ENCODE results near the gene GABPB1.

The GABPB1 gene

DNA sequence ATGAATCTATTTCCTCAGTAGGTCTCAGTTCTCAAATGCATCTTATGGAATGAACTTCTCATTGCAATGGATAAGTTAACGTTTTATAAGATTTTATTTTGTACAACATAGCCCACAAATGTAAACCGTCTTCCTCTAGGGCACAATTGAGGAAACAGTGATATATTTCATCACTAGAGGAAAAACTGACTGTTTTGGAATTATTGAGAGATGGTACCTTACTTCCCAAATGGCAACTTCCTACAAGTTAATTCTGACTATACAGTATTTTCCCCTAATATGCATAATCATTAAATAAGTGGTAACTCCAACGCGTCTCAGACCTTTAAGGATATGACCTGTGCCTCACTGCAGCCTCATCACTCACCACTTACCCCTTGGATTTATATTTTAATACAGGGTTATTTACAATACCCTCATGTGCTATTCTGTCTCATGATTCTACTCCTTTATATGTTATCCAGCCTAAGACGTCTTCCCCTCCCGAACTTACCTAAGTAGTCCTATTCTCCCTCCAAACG, 13.3 kb downstream of the GABPB1 start:
- DNase-seq: no peak

DNA sequence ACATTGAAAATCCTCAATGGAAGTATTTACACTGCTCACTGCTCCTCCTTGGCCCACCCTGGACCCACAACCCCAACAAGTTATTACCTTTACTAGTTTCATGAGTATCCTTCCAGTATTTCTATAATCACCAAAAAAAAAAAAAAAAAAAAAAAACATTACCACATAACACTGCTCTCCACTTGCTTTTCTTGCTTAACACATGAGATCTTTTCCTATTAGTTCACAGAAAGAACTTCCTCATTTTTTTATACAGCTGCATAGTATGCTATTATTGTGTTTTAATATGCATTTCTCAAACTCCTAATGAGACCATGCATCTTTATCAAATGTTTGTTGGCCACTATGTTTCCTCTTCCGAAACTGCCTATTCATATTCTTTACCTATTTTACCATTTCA, 14.6 kb downstream of the GABPB1 start:
- DNase-seq: no peak

DNA sequence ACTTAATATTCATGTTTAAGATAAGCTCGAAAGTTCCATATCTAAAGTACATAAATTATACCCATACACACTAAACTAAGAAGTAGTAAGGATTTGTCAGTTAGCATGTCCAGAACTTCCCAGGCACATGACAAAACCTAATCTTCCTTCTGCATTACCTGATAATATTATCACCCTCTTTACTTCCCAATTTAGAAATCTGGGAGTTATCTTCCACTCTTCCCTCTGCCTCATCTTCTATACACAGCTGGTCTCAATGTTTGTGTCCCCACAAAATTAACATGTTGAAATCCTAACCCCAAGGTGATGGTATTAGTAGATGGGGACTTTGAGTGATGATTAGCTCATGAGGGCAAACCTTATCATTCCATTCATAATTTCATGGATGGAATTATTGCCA, 15.3 kb downstream of the GABPB1 start:
- no peak for DNase-seq

GRCh38 chr15:50335251-50335650, 19.7 kb downstream of the GABPB1 start:
- no peak for DNase-seq

DNA sequence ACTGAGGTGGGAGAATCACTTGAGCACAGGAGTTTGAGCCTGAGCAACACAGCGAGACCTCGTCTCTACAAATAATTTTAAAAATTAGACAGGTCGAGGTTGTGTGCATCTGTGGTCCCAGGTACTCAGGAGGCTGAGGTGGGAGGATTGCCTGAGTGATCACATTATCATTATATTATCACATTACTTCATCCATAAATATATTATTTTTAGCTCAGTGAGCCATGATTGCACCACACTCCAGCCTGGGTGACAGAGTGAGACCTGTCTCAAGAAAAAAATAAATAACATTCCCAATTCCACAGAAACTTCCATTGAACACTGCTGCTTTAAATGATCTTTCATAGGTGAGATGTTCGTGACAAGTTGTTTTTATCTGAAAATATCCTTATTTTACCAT, 21.8 kb downstream of the GABPB1 start:
- DNase-seq: no peak

DNA sequence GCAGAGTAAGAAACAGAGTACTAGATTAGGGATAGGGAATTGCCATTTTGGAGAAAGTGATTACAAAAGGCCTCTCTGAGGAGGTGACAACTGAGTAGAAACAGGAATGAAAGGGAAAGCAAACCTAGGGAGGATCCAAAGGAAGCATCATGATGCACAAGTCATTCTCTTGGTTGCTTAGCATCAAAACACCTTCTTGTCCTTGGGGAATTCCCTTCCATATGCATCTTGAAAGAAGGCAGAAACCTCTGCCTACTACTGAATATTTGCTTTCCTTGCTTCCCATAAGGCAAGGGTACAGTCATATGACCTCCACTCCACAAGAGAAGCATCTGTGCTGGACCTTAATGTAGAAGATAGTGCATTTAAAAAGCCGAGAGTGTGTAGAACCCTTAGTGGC, 24.1 kb downstream of the GABPB1 start:
- no peak for DNase-seq

DNA sequence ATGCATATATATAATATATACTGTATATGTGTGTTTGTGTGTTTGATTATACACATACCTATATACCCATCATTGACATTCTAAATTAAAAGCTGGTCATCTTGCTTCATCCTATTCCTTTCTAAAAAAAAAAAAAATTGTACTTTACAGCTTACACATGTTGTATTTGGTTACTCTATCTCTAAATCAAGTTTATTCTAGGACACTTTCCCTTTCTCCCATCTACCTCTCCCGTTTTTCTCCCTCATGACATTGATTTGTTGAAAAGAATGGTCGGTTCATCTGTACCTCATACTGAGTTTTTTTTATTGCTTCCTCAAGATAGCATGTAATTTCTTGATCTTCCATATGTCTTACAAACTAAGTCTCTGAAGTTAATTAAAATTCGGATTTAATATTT, 26.9 kb downstream of the GABPB1 start:
- no peak for DNase-seq

DNA sequence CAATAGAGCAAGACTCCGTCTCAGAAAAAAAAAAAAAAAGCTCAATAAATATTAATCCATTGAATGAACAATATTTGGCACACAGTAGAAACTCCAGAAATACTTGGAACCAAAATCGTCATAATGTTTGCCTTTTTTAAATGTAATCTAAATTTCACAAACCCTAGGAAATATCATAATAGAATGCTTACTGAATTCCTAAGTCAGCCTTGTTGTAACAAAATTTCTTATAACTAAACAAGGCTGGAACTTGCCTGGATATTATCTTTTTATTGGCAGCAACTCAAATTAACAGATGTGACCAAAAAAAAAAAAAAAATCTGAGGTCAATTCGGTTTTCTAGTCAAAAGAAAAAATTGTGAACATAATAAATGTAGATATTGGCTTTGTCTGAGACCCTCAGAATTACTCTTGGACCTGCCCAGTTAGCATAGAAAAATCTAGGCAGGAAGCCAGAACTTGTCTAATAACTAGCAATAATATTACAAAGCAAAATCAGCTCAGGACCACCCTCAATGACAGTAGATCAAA, 33.3 kb downstream of the GABPB1 start:
- DNase-seq: no peak

GRCh38 chr15:50320504-50320903, 34.5 kb downstream of the GABPB1 start:
- no peak for DNase-seq

GRCh38 chr15:50318697-50319096, 36.3 kb downstream of the GABPB1 start:
- DNase-seq: no peak

GRCh38 chr15:50315814-50316630, 39.0 kb downstream of the GABPB1 start:
- peak in 1 of 2 donors; percentile 61 for DNase-seq

DNA sequence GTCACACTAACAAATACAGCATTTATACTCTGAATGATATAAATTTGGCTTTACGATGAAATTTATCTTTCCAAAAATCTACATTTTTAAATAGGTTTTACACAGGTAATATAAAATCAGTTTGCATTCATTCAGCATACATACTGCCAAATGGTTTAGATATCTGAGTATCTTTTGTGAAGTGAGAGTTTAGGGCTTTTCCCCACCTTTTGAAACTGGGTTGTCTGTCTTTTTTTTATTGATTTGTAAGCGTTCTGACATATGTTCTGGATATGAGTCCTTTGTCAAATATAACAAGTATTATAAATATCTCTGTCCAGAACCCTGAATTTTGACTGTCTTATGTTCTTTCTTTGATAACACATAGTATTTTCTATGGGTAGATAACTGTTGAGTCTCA, 42.4 kb downstream of the GABPB1 start:
- no peak for DNase-seq

- DNase-seq: no peak
These were observed 47.2 kb downstream of the GABPB1 start for GRCh38 chr15:50307799-50308198.

- no peak for DNase-seq
These were observed 50.2 kb downstream of the GABPB1 start for GRCh38 chr15:50304836-50305235.

GRCh38 chr15:50302581-50302980, 52.4 kb downstream of the GABPB1 start:
- no peak for DNase-seq

GRCh38 chr15:50298340-50298739, 56.7 kb downstream of the GABPB1 start:
- no peak for DNase-seq

GRCh38 chr15:50295966-50296365, 59.0 kb downstream of the GABPB1 start:
- DNase-seq: no peak

GRCh38 chr15:50289749-50290148, 65.2 kb downstream of the GABPB1 start:
- no peak for DNase-seq

- DNase-seq: no peak
These were observed 67.5 kb downstream of the GABPB1 start for GRCh38 chr15:50287324-50288116.

DNA sequence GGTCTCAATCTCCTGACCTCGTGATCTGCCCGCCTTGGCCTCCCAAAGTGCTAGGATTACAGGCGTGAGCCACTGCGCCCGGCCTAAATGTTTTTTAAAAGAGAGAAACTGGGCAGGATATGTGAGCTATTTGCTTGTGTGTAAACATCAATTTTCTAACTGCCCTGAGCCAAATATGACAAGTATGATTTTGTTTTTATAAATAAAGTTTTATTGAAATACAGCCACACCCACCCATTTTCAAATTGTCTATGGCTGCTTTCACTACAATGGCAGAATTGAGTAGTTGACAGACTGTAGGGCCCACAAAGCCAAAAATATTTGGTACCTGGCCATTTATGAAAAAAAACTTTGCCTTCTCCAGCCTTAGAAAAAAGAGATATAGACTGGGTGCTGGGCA, 73.6 kb downstream of the GABPB1 start:
- DNase-seq: no peak

GRCh38 chr15:50280271-50280670, 74.7 kb downstream of the GABPB1 start:
- DNase-seq: no peak

DNA sequence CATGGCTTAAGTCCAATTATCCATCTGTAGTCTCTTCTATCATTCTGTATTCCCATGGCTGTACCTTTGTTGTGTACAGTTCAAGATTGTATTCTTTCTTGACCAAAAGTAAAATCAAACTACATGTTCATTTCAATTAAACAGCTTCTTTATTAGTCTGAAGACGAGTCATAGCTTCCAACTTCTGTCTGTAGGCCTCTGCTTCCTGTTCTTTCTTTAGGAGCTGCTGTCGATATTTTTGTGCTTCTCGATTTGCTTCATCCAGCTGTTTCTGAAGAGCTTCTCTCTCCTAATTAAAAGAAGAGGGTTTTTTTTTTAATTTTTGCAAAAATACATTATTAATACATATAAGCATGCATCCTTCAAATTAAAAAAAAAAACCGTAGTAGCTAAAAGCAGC, 76.5 kb downstream of the GABPB1 start:
- DNase-seq: no peak

DNA sequence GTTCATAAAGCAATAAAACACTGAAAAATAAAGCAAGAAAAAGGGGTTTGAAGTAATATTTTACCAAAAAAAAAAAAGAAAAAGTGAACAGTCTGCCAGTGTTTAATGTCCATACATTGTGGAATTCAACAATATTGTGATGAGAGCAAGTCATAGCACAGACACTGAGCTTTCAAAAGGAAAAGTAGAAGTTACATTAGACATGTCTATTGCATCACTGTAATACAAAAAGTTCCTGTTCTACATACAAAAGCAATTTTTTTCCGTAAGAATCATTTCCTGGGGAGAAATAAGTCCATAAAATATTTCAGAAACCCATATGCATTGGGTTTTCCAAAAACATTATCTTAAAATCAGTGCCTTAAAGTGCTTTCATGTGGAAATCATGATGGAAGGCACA, 77.6 kb downstream of the GABPB1 start:
- no peak for DNase-seq

- DNase-seq: no peak
These were observed 79.1 kb downstream of the GABPB1 start for GRCh38 chr15:50275908-50276307.

Data from CD4-positive, alpha-beta T cell treated with Interferon alpha-2 for 1 hour (primary cell).